T-cell (primary cell): ENCODE measurements around the gene ANKS6. TPM values are rescaled to one million over a fixed set of nuclear protein-coding genes. Genes with fewer than 3 reads are reported as not detected.

Experiments
- ATAC-seq, 4 experiments: fragments of 200-7000 bp in 3 of 4; fragments of 150-1000 bp in 1 of 4; cut with Tn5 transposase; replicated peaks in 1 of 4; 1 replicate in 3 of 4; 2 replicates in 1 of 4; pipeline ENCODE4 v1.10.0; 2021; ENCODE audit warnings: moderate library complexity in 3 of 4, mild to moderate bottlenecking in 2 of 4, moderate number of reproducible peaks in 1 of 4
- CTCF ChIA-PET, 2 donors: fragments of 300-600 bp; sonication (Branson Sonifier 250); formaldehyde crosslinking; loops; one replicate each; lab custom pipeline; 2022; ENCODE audit warnings: antibody characterized with exemption in 2 of 2; lab: Charles Lee
- POLR2A ChIA-PET, 2 donors: fragments of 300-600 bp; sonication (Branson Sonifier 250); formaldehyde crosslinking; loops; one replicate each; lab custom pipeline; 2022; ENCODE audit warnings: antibody characterized with exemption in 2 of 2; lab: Charles Lee
- DNase-seq, 35 experiments: peaks; one replicate each; pipeline versions ENCODE4 v3.0.0 to v3.0.0-alpha.2; 2013 to 2023
- H3K27ac ChIP-seq: one replicate; pipeline ENCODE4 v1.5.1; 2013; ENCODE audit warnings: low read length
- H3K27me3 ChIP-seq, 2 experiments: replicated peaks in 1 of 2; 1 replicate in 1 of 2; 2 replicates in 1 of 2; pipeline versions ENCODE4 v1.6.1 to v1.7.0; 2013; ENCODE audit warnings: low read length in 1 of 2, mixed read lengths in 1 of 2; ENCODE audit not compliant: control insufficient read depth in 2 of 2, insufficient read depth in 2 of 2; ENCODE audit errors: extremely low read depth in 1 of 2
- H3K36me3 ChIP-seq, 2 donors: 1 replicate in 1 of 2; 2 replicates in 1 of 2; pipeline versions ENCODE4 v1.6.1 to v1.7.0; 2013; ENCODE audit warnings: low read length in 1 of 2; ENCODE audit not compliant: control insufficient read depth in 2 of 2, insufficient read depth in 1 of 2; ENCODE audit errors: extremely low read depth in 1 of 2
- H3K4me1 ChIP-seq, 2 experiments: 1 replicate in 1 of 2; 2 replicates in 1 of 2; pipeline versions ENCODE4 v1.6.1 to v1.7.0; 2013; ENCODE audit warnings: low read length in 2 of 2, mixed read lengths in 1 of 2; ENCODE audit not compliant: insufficient read depth in 2 of 2, control insufficient read depth in 1 of 2; ENCODE audit errors: extremely low read depth in 1 of 2
- H3K4me3 ChIP-seq, 2 donors: 1 replicate in 1 of 2; 2 replicates in 1 of 2; pipeline versions ENCODE4 v1.5.1 to v1.7.0; 2013; ENCODE audit warnings: mild to moderate bottlenecking in 2 of 2, low read length in 1 of 2, moderate library complexity in 1 of 2; ENCODE audit not compliant: control insufficient read depth in 1 of 2; ENCODE audit errors: extremely low read depth in 1 of 2
- H3K9me3 ChIP-seq: 2 replicates; pipeline ENCODE4 v1.7.0; 2013
- H3K27ac Mint-ChIP-seq, 2 donors: one replicate each; pipeline ENCODE4 v1.8.0; 2020 to 2021; ENCODE audit warnings: mild to moderate bottlenecking in 2 of 2, mixed read lengths in 2 of 2
- H3K27me3 Mint-ChIP-seq, 2 donors: one replicate each; pipeline ENCODE4 v1.8.0; 2021 to 2022; ENCODE audit warnings: mixed read lengths in 2 of 2
- H3K36me3 Mint-ChIP-seq: one replicate; pipeline ENCODE4 v1.8.0; 2021; ENCODE audit warnings: mixed read lengths
- H3K4me1 Mint-ChIP-seq, 3 donors: one replicate each; pipeline ENCODE4 v1.8.0; 2020 to 2022; ENCODE audit warnings: mixed read lengths in 3 of 3, mild to moderate bottlenecking in 1 of 3
- H3K4me3 Mint-ChIP-seq, 3 donors: one replicate each; pipeline ENCODE4 v1.8.0; 2020 to 2022; ENCODE audit warnings: mild to moderate bottlenecking in 3 of 3, mixed read lengths in 3 of 3, moderate library complexity in 3 of 3
- H3K9me3 Mint-ChIP-seq, 3 donors: one replicate each; pipeline ENCODE4 v1.8.0; 2020 to 2022; ENCODE audit warnings: mixed read lengths in 3 of 3
- WGBS: methylation state at CpG from one replicate; pipeline ENCODE4 v1.1.5; 2013; ENCODE audit warnings: missing lambda C conversion rate; ENCODE audit not compliant: insufficient coverage; 5-methylcytosine and 5-hydroxymethylcytosine counted together
- total RNA-seq, 35 experiments: library from RNA in 6 of 35; stranded (reverse) in 6 of 35; fragments of 120-200 nt in 1 of 35; gene quantifications; one replicate each; pipeline versions ENCODE4 v1.2.1 to v1.2.4 and lab custom pipeline; 2013 to 2026

ANKS6 gene
- total RNA-seq, 5 donors from 2014 or later (not counting 1 experiment from before 2014, with no cell fraction given), result 11.7 to 19.0 (median 14.1) TPM

DNA sequence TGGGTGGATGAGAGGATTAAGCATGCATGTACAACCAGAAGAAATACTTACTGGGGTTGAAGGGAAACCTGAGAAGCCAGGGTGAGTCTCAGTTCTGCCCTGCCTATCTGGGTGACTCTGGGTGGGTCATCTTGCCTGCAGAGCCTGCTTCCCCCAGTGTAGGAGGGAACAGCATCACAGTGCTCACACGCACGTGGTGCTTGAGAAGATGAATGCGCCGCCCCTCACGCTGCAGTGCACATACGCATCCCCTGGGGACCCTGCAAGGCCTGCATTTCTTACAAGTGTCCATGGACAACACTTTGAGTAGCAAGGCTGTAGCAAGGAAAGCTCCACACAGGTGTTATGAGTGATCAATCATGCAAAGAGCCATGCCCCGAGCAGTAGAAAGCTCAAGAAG is 68.9 kb downstream of the ANKS6 start:
- ChIA-PET POLR2A (no interaction called here), CTCF (no interaction called here)
- H3K27ac Mint-ChIP-seq, result no peak overlapping the region
- Histone ChIP-seq H3K4me3 (no peak overlapping the region), H3K36me3 (no peaks in the 10 kb centered on the region), H3K27me3 (peaks cover 3 to 24% of the 10 kb centered on the region in 2 experiments), H3K9me3 (no peaks in the 10 kb centered on the region), H3K4me1 (peaks cover 0 to 3% of the 10 kb centered on the region in 2 experiments), H3K27ac (no peak overlapping the region)
- no peak for ATAC-seq
- H3K4me1 Mint-ChIP-seq, result peaks cover 0 to 2% (median 0%) of the 10 kb centered on the region in 3 donors
- no peaks in the 10 kb centered on the region for H3K36me3 Mint-ChIP-seq
- H3K27me3 Mint-ChIP-seq, result peaks cover 19 to 26% of the 10 kb centered on the region in 2 donors
- 65% methylated on average over 7 of the region's 7 CpGs for WGBS
- no peak overlapping the region for H3K4me3 Mint-ChIP-seq
- peaks cover 4 to 7% (median 4%) of the 10 kb centered on the region in 3 donors for H3K9me3 Mint-ChIP-seq
- no peak for DNase-seq

DNA sequence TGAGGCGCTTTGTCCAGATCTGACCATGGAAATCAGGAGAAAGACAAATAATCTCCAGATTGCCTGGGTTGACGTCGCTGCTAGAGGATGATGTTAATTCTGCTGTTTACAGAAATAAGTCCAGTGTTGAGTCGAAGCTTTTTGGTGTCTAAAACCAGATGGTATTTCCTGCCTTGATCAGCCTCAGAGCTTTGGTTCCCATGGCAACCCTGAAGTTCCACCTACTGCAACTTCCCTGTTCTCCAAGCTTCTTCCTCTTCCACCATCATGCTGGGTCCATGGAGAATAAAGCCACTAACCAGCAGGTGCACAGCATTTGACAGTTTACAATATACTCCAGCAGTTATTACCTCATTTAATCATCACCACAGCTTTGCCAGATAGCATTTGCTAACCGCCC is 69.6 kb downstream of the ANKS6 start:
- H3K9me3 Mint-ChIP-seq, result peaks cover 4 to 7% (median 4%) of the 10 kb centered on the region in 3 donors
- DNase-seq (no peak), ATAC-seq (no peak)
- no peak overlapping the region for H3K4me3 Mint-ChIP-seq
- Histone ChIP-seq H3K9me3 (no peaks in the 10 kb centered on the region), H3K27ac (no peak overlapping the region), H3K4me3 (no peak overlapping the region), H3K36me3 (no peaks in the 10 kb centered on the region), H3K4me1 (peaks cover 0 to 3% of the 10 kb centered on the region in 2 experiments), H3K27me3 (peaks cover 3 to 24% of the 10 kb centered on the region in 2 experiments)
- H3K36me3 Mint-ChIP-seq, result no peaks in the 10 kb centered on the region
- ChIA-PET POLR2A (no interaction called here), CTCF (no interaction called here)
- no peak overlapping the region for H3K27ac Mint-ChIP-seq
- no peaks in the 10 kb centered on the region for H3K4me1 Mint-ChIP-seq
- WGBS, result 43% methylated on average over 4 of the region's 5 CpGs
- peaks cover 19 to 32% of the 10 kb centered on the region in 2 donors for H3K27me3 Mint-ChIP-seq

DNA sequence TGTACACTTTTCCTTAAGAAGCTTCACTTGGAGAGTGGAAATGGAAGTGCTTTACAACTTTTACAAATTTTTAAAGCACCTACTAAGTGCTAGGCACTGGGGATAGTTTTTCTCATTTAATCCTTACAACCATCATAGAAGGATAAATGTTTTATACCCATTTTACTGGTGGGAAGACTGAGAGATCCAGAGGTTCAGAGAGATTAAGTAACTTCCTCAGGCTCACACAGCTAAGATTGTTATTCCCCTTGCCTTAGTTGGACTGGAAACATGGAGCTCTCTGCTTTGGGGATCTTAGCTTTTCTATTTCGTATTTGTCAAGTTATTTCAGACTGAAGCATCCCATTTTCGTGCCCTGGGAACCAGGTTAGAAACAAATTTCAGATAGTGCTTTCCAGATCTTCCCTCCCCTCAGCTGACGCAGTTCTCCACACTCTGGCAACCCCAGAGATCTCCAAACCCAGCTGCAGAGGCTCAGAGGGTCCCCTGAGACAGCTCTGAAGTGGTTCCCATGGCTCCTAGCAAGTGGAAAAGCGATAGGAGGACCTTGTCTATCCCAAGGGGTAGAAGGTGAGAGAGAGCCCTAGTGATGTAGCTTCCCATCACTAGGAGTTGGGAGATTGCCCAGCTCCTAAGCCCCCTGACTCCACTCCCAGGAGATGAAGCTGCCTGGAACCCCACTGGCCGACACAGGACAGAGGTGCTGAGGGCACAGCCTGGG is 71.4 kb downstream of the ANKS6 start:
- ChIA-PET POLR2A (no interaction called here), CTCF (no interaction called here)
- H3K4me1 Mint-ChIP-seq, result no peaks in the 10 kb centered on the region
- no peak for DNase-seq
- Histone ChIP-seq H3K27me3 (peaks cover 3 to 26% of the 10 kb centered on the region in 2 experiments), H3K9me3 (no peaks in the 10 kb centered on the region), H3K27ac (no peak overlapping the region), H3K4me1 (peaks cover 0 to 3% of the 10 kb centered on the region in 2 experiments), H3K36me3 (no peaks in the 10 kb centered on the region), H3K4me3 (no peak overlapping the region)
- no peak overlapping the region for H3K27ac Mint-ChIP-seq
- H3K4me3 Mint-ChIP-seq, result no peak overlapping the region
- WGBS, result 50% methylated on average over 3 of the region's 5 CpGs
- peaks cover 26 to 39% of the 10 kb centered on the region in 2 donors for H3K27me3 Mint-ChIP-seq
- H3K36me3 Mint-ChIP-seq, result no peaks in the 10 kb centered on the region
- peaks cover 4 to 7% (median 4%) of the 10 kb centered on the region in 3 donors for H3K9me3 Mint-ChIP-seq
- ATAC-seq, result no peak

GRCh38 chr9:98721643-98722042 is 74.7 kb downstream of the ANKS6 start:
- H3K27me3 ChIP-seq, result peaks cover 3 to 20% of the 10 kb centered on the region in 2 experiments
- POLR2A ChIA-PET, result no interaction called here
- H3K36me3 ChIP-seq, result no peaks in the 10 kb centered on the region
- Mint-ChIP-seq H3K4me3 (no peak overlapping the region), H3K27ac (no peak overlapping the region), H3K27me3 (peaks cover 31 to 43% of the 10 kb centered on the region in 2 donors), H3K36me3 (no peaks in the 10 kb centered on the region), H3K4me1 (no peaks in the 10 kb centered on the region), H3K9me3 (peaks cover 4 to 7% (median 4%) of the 10 kb centered on the region in 3 donors)
- no peak overlapping the region for H3K27ac ChIP-seq
- ATAC-seq, result no peak
- no peak overlapping the region for H3K4me3 ChIP-seq
- peaks cover 0 to 3% of the 10 kb centered on the region in 2 experiments for H3K4me1 ChIP-seq
- WGBS, result 88% methylated on average over 2 of the region's 2 CpGs
- CTCF ChIA-PET, result no interaction called here
- no peaks in the 10 kb centered on the region for H3K9me3 ChIP-seq
- DNase-seq, result no peak

- Mint-ChIP-seq H3K36me3 (no peaks in the 10 kb centered on the region), H3K27ac (no peak overlapping the region), H3K9me3 (peaks cover 4 to 7% (median 4%) of the 10 kb centered on the region in 3 donors), H3K27me3 (peaks cover 40 to 47% of the 10 kb centered on the region in 2 donors), H3K4me3 (no peak overlapping the region), H3K4me1 (no peaks in the 10 kb centered on the region)
- no CpG with 5 or more reads among the region's 4 CpGs for WGBS
- CTCF ChIA-PET, result no interaction called here
- Histone ChIP-seq H3K36me3 (no peaks in the 10 kb centered on the region), H3K9me3 (no peaks in the 10 kb centered on the region), H3K27me3 (peaks cover 2 to 18% of the 10 kb centered on the region in 2 experiments), H3K27ac (no peak overlapping the region), H3K4me3 (no peak overlapping the region), H3K4me1 (no peaks in the 10 kb centered on the region)
- POLR2A ChIA-PET, result no interaction called here
- ATAC-seq (no peak), DNase-seq (no peak)
Measured at GRCh38 chr9:98720402-98720801, 76.0 kb downstream of the ANKS6 start.

GRCh38 chr9:98719055-98719454 is 77.3 kb downstream of the ANKS6 start:
- no peaks in the 10 kb centered on the region for H3K4me1 Mint-ChIP-seq
- H3K27me3 Mint-ChIP-seq, result peaks cover 37 to 43% of the 10 kb centered on the region in 2 donors
- CTCF ChIA-PET, result no interaction called here
- no peaks in the 10 kb centered on the region for H3K36me3 Mint-ChIP-seq
- POLR2A ChIA-PET, result no interaction called here
- 44% methylated on average over 1 of the region's 2 CpGs for WGBS
- H3K4me3 ChIP-seq, result no peak overlapping the region
- no peak overlapping the region for H3K4me3 Mint-ChIP-seq
- no peak overlapping the region for H3K27ac Mint-ChIP-seq
- H3K36me3 ChIP-seq, result no peaks in the 10 kb centered on the region
- H3K9me3 ChIP-seq, result no peaks in the 10 kb centered on the region
- DNase-seq, result no peak
- H3K27me3 ChIP-seq, result peaks cover 2 to 14% of the 10 kb centered on the region in 2 experiments
- no peak for ATAC-seq
- H3K9me3 Mint-ChIP-seq, result peaks cover under 1 to 4% (median under 1%) of the 10 kb centered on the region in 3 donors
- no peak overlapping the region for H3K27ac ChIP-seq
- H3K4me1 ChIP-seq, result no peaks in the 10 kb centered on the region
